ENCODE results near the gene GCAT. TPM values are rescaled to one million over a fixed set of nuclear protein-coding genes. Genes with fewer than 3 reads are reported as not detected.

Gene GCAT
- total and polyA plus RNA-seq, 9 of the 15 experiments (the other 6 are each of a cell fraction or from before 2014, with no cell fraction given), result 1.9 to 69.9 (median 26.4) TPM

DNA sequence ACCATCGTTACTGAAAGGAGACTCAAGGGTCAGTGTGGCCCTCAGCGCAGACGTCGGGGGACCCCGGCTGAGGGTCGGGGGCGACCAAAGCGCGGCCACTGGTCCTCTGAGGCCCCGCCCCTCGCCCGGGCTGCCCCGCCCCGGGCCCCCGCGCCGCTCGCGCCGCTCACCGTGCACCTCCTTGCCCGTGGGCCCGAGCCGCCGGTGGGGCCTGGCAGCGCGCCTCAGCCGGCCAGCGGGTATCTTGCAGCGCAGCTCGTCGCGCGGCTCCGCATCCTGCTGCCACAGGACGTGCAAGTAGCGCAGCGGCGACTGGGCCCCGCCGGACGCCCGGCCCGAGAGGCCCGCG lies 36.0 kb downstream of the GCAT start (continued):
- no peak for TF ChIP-seq KAT2B (IDR thresholded peaks at IDR 0.05; ENCODE audit: low read depth, low read length)
- no peak for TF ChIP-seq CXXC5 (CRISPR knock-in tag; IDR thresholded peaks at IDR 0.05)
- no peak for TF ChIP-seq ZNF444 (CRISPR knock-in tag; IDR thresholded peaks at IDR 0.05)
- TF ChIP-seq KHSRP (IDR thresholded peaks at IDR 0.05), result no peak
- TF ChIP-seq PTBP1 (IDR thresholded peaks at IDR 0.05; ENCODE audit: low read depth, low read length), result no peak
- no peak for TF ChIP-seq ZNF274 (IDR thresholded peaks at IDR 0.05; ENCODE audit: borderline replicate concordance, low read depth, low read length)
- TF ChIP-seq FOXP1 (CRISPR knock-in tag; IDR thresholded peaks at IDR 0.05), result no peak
- TF ChIP-seq BMI1 (IDR thresholded peaks at IDR 0.05; ENCODE audit: low read length), result no peak
- TF ChIP-seq CAMTA2 (CRISPR knock-in tag; conservative IDR thresholded peaks at IDR 0.05), result no peak
- no peak for TF ChIP-seq ZNF311 (CRISPR knock-in tag; IDR thresholded peaks at IDR 0.05)
- TF ChIP-seq KLF6 (CRISPR knock-in tag; IDR thresholded peaks at IDR 0.05; ENCODE audit: borderline replicate concordance), result no peak
- no peak for TF ChIP-seq ZNF699 (CRISPR knock-in tag; IDR thresholded peaks at IDR 0.05; ENCODE audit: insufficient replicate concordance)
- TF ChIP-seq, protein P1, sequence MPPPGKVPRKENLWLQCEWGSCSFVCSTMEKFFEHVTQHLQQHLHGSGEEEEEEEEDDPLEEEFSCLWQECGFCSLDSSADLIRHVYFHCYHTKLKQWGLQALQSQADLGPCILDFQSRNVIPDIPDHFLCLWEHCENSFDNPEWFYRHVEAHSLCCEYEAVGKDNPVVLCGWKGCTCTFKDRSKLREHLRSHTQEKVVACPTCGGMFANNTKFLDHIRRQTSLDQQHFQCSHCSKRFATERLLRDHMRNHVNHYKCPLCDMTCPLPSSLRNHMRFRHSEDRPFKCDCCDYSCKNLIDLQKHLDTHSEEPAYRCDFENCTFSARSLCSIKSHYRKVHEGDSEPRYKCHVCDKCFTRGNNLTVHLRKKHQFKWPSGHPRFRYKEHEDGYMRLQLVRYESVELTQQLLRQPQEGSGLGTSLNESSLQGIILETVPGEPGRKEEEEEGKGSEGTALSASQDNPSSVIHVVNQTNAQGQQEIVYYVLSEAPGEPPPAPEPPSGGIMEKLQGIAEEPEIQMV (tag; conservative IDR thresholded peaks at IDR 0.05; ENCODE audit: low read depth), result no peak
- no peak for TF ChIP-seq POLR3G (IDR thresholded peaks at IDR 0.05; ENCODE audit: extremely low read depth, insufficient read length, insufficient replicate concordance)
- TF ChIP-seq PML (IDR thresholded peaks at IDR 0.05; ENCODE audit: low read length), result no peak
- TF ChIP-seq XRCC3 (IDR thresholded peaks at IDR 0.05), result no peak
- TF ChIP-seq ZBTB7A (IDR thresholded peaks at IDR 0.05; ENCODE audit: borderline replicate concordance, control insufficient read depth, low read depth, low read length), result peak; percentile 77
- TF ChIP-seq, protein P2, sequence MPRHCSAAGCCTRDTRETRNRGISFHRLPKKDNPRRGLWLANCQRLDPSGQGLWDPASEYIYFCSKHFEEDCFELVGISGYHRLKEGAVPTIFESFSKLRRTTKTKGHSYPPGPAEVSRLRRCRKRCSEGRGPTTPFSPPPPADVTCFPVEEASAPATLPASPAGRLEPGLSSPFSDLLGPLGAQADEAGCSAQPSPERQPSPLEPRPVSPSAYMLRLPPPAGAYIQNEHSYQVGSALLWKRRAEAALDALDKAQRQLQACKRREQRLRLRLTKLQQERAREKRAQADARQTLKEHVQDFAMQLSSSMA (CRISPR knock-in tag; IDR thresholded peaks at IDR 0.05), result 0 out of 2 replicates have a peak, but pooled peaks have one; percentile 33
- TF ChIP-seq, protein P3, sequence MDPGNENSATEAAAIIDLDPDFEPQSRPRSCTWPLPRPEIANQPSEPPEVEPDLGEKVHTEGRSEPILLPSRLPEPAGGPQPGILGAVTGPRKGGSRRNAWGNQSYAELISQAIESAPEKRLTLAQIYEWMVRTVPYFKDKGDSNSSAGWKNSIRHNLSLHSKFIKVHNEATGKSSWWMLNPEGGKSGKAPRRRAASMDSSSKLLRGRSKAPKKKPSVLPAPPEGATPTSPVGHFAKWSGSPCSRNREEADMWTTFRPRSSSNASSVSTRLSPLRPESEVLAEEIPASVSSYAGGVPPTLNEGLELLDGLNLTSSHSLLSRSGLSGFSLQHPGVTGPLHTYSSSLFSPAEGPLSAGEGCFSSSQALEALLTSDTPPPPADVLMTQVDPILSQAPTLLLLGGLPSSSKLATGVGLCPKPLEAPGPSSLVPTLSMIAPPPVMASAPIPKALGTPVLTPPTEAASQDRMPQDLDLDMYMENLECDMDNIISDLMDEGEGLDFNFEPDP (CRISPR knock-in tag; IDR thresholded peaks at IDR 0.05), result no peak
- TF ChIP-seq XRCC4 (IDR thresholded peaks at IDR 0.05; ENCODE audit: extremely low read depth, insufficient read depth, insufficient read length), result no peak
- TF ChIP-seq L3MBTL2 (IDR thresholded peaks at IDR 0.05), result no peak
- TF ChIP-seq, protein P4, sequence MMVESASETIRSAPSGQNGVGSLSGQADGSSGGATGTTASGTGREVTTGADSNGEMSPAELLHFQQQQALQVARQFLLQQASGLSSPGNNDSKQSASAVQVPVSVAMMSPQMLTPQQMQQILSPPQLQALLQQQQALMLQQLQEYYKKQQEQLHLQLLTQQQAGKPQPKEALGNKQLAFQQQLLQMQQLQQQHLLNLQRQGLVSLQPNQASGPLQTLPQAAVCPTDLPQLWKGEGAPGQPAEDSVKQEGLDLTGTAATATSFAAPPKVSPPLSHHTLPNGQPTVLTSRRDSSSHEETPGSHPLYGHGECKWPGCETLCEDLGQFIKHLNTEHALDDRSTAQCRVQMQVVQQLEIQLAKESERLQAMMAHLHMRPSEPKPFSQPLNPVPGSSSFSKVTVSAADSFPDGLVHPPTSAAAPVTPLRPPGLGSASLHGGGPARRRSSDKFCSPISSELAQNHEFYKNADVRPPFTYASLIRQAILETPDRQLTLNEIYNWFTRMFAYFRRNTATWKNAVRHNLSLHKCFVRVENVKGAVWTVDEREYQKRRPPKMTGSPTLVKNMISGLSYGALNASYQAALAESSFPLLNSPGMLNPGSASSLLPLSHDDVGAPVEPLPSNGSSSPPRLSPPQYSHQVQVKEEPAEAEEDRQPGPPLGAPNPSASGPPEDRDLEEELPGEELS (CRISPR knock-in tag; IDR thresholded peaks at IDR 0.05; ENCODE audit: borderline replicate concordance), result no peak
- no peak for TF ChIP-seq DPF2 (IDR thresholded peaks at IDR 0.05)
- TF ChIP-seq, protein P5, sequence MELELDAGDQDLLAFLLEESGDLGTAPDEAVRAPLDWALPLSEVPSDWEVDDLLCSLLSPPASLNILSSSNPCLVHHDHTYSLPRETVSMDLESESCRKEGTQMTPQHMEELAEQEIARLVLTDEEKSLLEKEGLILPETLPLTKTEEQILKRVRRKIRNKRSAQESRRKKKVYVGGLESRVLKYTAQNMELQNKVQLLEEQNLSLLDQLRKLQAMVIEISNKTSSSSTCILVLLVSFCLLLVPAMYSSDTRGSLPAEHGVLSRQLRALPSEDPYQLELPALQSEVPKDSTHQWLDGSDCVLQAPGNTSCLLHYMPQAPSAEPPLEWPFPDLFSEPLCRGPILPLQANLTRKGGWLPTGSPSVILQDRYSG (tag; conservative IDR thresholded peaks at IDR 0.05; ENCODE audit: low read depth), result no peak
